ENCODE measurements around the gene RD3L. TPM values are rescaled to one million over a fixed set of nuclear protein-coding genes. Genes with fewer than 3 reads are reported as not detected.

RD3L gene
- total and polyA plus RNA-seq, 2 experiments from 2014 or later: not detected

DNA sequence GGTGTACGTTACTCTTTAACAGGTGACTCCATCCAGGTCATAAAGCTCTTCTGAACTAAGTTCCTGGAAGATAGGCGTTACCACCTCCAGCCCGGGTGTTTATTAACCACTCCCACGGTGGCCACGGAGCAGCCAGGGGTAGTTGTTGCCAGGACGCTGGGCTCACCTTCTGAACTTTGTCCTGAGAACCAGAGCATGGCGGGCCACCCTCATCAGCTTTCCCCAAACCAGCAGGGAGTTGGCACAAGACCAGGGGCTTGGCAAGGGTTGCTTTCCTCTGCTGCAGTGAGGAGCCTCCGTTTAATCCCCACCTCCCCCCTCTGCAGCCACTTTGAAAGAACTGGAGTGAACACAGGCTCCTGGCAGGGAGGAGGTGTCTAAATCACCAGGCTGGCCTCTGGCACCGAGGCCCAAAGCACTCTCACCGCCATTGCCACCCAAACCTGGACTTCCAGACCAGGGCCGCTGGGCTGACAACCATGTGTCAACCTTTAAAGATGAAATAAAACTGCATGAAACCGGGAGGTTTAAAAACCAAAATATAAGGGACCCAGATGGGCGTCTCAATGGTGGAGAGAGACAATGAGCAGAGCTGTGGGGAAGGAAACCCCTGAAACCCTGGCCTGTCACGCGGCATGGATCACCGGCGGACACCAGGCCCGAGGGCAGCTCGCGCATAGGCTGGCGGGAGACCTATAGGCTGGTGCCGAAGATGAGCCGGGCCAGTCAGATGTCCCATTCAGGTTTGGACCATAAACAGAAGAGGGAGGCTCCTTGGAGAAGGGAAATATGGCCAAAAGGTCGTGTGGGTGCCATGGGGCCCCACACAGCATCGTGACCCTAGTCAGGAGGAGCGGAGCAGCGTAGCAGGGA, 45.0 kb downstream of the RD3L start:
- H3K27me3 ChIP-seq (replicated peaks; ENCODE audit: insufficient read depth): no peaks in the 10 kb centered on the region
- H3K36me3 ChIP-seq (ENCODE audit: low read depth): no peaks in the 10 kb centered on the region
- no peaks in the 10 kb centered on the region for H3K4me1 ChIP-seq (ENCODE audit: insufficient read depth)
- no peaks in the 10 kb centered on the region for H3K79me2 ChIP-seq (ENCODE audit: insufficient read depth)
- H3K9ac ChIP-seq: no peak overlapping the region
- TF ChIP-seq EZH2 (IDR thresholded peaks at IDR 0.05; ENCODE audit: insufficient read depth, poor library complexity, severe bottlenecking) (no peak), EZH2phosphoT487 (IDR thresholded peaks at IDR 0.05; ENCODE audit: insufficient read depth, low read depth) (no peak)
- no peak for DNase-seq
- H3F3A ChIP-seq (ENCODE audit: insufficient read depth): no peaks in the 10 kb centered on the region
- no peak overlapping the region for H3K4me2 ChIP-seq (ENCODE audit: unreplicated experiment)
- H3K4me3 ChIP-seq: no peak overlapping the region
- no peaks in the 10 kb centered on the region for H4K20me1 ChIP-seq (ENCODE audit: insufficient read depth)
- H3K9me2 ChIP-seq (ENCODE audit: insufficient read depth): no peaks in the 10 kb centered on the region
- H3K9me3 ChIP-seq (ENCODE audit: low read depth): no peaks in the 10 kb centered on the region
- in situ Hi-C loops (cut with MboI): no loop called here
- no peak overlapping the region for H2AFZ ChIP-seq
- 69 to 74% methylated on average over 27 of the region's 27 CpGs for whole genome bisulfite sequencing, 2 experiments (ENCODE audit: low coverage in 1 of 2, low lambda C conversion rate in 2 of 2, missing lambda C conversion rate in 2 of 2)
- H3K27ac ChIP-seq: no peak overlapping the region

DNA sequence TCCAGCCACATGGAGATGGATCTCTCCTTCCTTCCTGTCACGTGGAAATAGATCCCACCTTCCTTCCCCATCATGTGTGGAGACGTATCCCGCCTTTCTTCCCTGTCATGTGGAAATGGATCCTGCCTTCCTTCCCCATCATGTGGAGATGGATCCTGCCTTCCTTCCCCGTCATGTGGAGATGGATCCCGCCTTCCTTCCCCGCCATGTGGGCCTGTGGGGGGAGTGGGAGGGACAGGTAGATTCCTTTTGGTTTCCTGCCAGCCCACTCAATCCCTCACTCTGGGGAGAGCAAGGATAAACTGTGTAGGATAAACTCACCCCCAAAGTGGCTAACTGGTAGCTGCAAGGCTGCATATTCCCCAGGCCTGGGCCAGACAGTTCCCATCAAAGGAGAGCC, 45.8 kb downstream of the RD3L start:
- Histone ChIP-seq H3K36me3 (ENCODE audit: low read depth) (no peaks in the 10 kb centered on the region), H2AFZ (no peak overlapping the region), H3F3A (ENCODE audit: insufficient read depth) (no peaks in the 10 kb centered on the region), H3K27me3 (replicated peaks; ENCODE audit: insufficient read depth) (no peaks in the 10 kb centered on the region), H3K9ac (no peak overlapping the region), H3K4me1 (ENCODE audit: insufficient read depth) (no peaks in the 10 kb centered on the region), H3K9me3 (ENCODE audit: low read depth) (no peaks in the 10 kb centered on the region), H3K4me2 (ENCODE audit: unreplicated experiment) (no peak overlapping the region), H3K27ac (no peak overlapping the region), H3K79me2 (ENCODE audit: insufficient read depth) (no peaks in the 10 kb centered on the region), H4K20me1 (ENCODE audit: insufficient read depth) (no peaks in the 10 kb centered on the region), H3K9me2 (ENCODE audit: insufficient read depth) (no peaks in the 10 kb centered on the region), H3K4me3 (no peak overlapping the region)
- no peak for DNase-seq
- in situ Hi-C loops (cut with MboI): no loop called here
- 58 to 73% methylated on average over 6 of the region's 6 CpGs for WGBS, 2 experiments (ENCODE audit: low coverage in 1 of 2, low lambda C conversion rate in 2 of 2, missing lambda C conversion rate in 2 of 2)
- no peak for TF ChIP-seq EZH2 (IDR thresholded peaks at IDR 0.05; ENCODE audit: insufficient read depth, poor library complexity, severe bottlenecking)
- no peak for TF ChIP-seq EZH2phosphoT487 (IDR thresholded peaks at IDR 0.05; ENCODE audit: insufficient read depth, low read depth)

DNA sequence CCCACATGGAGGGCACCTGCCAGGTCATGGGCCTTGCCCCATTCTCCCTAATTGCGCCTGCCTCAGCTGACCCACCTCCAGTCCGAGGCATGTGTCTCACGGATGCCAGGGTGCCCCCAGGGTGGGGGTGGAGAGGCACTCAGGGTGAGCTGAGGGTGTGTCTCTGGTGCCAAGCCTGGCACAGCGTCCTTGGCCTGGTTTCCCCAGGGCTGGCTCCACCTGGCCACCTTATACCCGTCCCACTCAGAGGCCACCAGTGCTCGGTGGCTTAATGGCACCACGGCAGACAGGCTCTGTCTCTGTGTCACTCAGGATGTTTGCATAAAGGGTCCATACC, 47.6 kb downstream of the RD3L start:
- no peak overlapping the region for H3K4me2 ChIP-seq (ENCODE audit: unreplicated experiment)
- 64 to 65% methylated on average over 7 of the region's 7 CpGs for WGBS, 2 experiments (ENCODE audit: low coverage in 1 of 2, low lambda C conversion rate in 2 of 2, missing lambda C conversion rate in 2 of 2)
- no peaks in the 10 kb centered on the region for H3K79me2 ChIP-seq (ENCODE audit: insufficient read depth)
- H3K4me1 ChIP-seq (ENCODE audit: insufficient read depth): no peaks in the 10 kb centered on the region
- no peaks in the 10 kb centered on the region for H3K9me2 ChIP-seq (ENCODE audit: insufficient read depth)
- no peak overlapping the region for H2AFZ ChIP-seq
- H3K9me3 ChIP-seq (ENCODE audit: low read depth): no peaks in the 10 kb centered on the region
- in situ Hi-C loops (cut with MboI): no loop called here
- no peak for TF ChIP-seq EZH2 (IDR thresholded peaks at IDR 0.05; ENCODE audit: insufficient read depth, poor library complexity, severe bottlenecking)
- no peak for TF ChIP-seq EZH2phosphoT487 (IDR thresholded peaks at IDR 0.05; ENCODE audit: insufficient read depth, low read depth)
- no peak for DNase-seq
- H3K27ac ChIP-seq: no peak overlapping the region
- no peaks in the 10 kb centered on the region for H4K20me1 ChIP-seq (ENCODE audit: insufficient read depth)
- no peaks in the 10 kb centered on the region for H3F3A ChIP-seq (ENCODE audit: insufficient read depth)
- H3K36me3 ChIP-seq (ENCODE audit: low read depth): no peaks in the 10 kb centered on the region
- no peak overlapping the region for H3K9ac ChIP-seq
- H3K4me3 ChIP-seq: no peak overlapping the region
- H3K27me3 ChIP-seq (replicated peaks; ENCODE audit: insufficient read depth): no peaks in the 10 kb centered on the region

DNA sequence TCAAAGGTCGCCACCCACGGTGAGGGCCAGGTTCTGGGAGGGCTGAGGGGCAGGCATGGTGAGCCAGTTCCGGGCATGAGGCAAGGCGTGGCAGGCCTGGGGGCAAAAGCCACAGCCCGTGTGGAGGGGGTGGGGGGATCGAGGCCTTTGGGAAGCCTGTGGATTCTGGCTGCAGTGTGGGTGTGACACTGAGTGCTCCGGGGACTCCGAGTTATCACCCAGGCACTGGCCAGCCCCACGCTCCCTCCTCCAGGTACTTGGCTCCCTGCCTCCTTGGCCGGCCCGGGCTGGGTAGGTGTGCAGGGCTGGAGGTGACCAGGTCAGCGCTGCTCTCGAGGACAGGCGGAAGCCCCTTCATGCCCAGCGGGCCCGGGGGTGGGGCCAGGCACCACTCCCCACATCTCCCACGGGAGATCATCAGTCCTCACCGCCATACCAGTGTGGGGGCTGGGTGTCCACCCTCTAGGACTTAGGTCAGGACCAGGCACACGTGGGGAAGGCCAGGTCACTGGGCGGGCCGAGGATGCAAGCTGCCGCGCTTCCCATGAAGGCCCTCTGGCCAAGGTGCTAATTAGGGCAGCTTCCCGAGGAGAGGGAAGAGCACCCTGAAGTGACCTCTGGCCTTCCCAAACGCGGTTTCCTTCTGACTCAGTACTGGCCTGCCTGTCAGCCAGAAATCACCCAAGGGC, 48.2 kb downstream of the RD3L start:
- in situ Hi-C loops (cut with MboI): no loop called here
- no peak overlapping the region for H3K9ac ChIP-seq
- H3K4me3 ChIP-seq: no peak overlapping the region
- no peaks in the 10 kb centered on the region for H3K9me2 ChIP-seq (ENCODE audit: insufficient read depth)
- TF ChIP-seq EZH2phosphoT487 (IDR thresholded peaks at IDR 0.05; ENCODE audit: insufficient read depth, low read depth): no peak
- TF ChIP-seq EZH2 (IDR thresholded peaks at IDR 0.05; ENCODE audit: insufficient read depth, poor library complexity, severe bottlenecking): no peak
- no peak overlapping the region for H3K27ac ChIP-seq
- H3K4me2 ChIP-seq (ENCODE audit: unreplicated experiment): no peak overlapping the region
- no peaks in the 10 kb centered on the region for H3K4me1 ChIP-seq (ENCODE audit: insufficient read depth)
- no peaks in the 10 kb centered on the region for H3K79me2 ChIP-seq (ENCODE audit: insufficient read depth)
- H3F3A ChIP-seq (ENCODE audit: insufficient read depth): no peaks in the 10 kb centered on the region
- no peak overlapping the region for H2AFZ ChIP-seq
- WGBS, 2 experiments (ENCODE audit: low coverage in 1 of 2, low lambda C conversion rate in 2 of 2, missing lambda C conversion rate in 2 of 2): 69 to 73% methylated on average over 17 to 26 of the region's 26 CpGs
- no peaks in the 10 kb centered on the region for H3K27me3 ChIP-seq (replicated peaks; ENCODE audit: insufficient read depth)
- no peak for DNase-seq
- no peaks in the 10 kb centered on the region for H3K36me3 ChIP-seq (ENCODE audit: low read depth)
- no peaks in the 10 kb centered on the region for H3K9me3 ChIP-seq (ENCODE audit: low read depth)
- H4K20me1 ChIP-seq (ENCODE audit: insufficient read depth): no peaks in the 10 kb centered on the region
